K562 treated with DMSO at 1 percent for 48 hours (cell line): ENCODE data around the gene DNASE1L3. TPM values are rescaled to one million over a fixed set of nuclear protein-coding genes. Genes with fewer than 3 reads are reported as not detected.

Experiments used
- total RNA-seq: library from RNA; unstranded; fragments of 300-600 nt; gene quantifications from 2 replicates; pipeline ENCODE4 v1.2.3, GENCODE V29; 2022; ENCODE audit warnings: low replicate concordance; ENCODE audit errors: extremely low read depth

The DNASE1L3 gene, protein sequence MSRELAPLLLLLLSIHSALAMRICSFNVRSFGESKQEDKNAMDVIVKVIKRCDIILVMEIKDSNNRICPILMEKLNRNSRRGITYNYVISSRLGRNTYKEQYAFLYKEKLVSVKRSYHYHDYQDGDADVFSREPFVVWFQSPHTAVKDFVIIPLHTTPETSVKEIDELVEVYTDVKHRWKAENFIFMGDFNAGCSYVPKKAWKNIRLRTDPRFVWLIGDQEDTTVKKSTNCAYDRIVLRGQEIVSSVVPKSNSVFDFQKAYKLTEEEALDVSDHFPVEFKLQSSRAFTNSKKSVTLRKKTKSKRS
- total RNA-seq: not detected in 2 replicates

GRCh38 chr3:58210761-58211460 is at the start of gene DNASE1L3:
Gene DNASE1L3 (minus strand): TSS chr3:58210972. CDS start chr3:58210906, 66 bp downstream.

GRCh38 chr3:58237238-58237940 is 26.6 kb upstream of the DNASE1L3 start, which contains the start of gene ABHD6:
Gene ABHD6 (plus strand): TSS chr3:58237792. CDS start chr3:58256587, 18,795 bp downstream.

Other genes with a start within 250 kb of the DNASE1L3 start
- gene FLNB, start 202.6 kb downstream of the DNASE1L3 start, total RNA-seq: 637 TPM in 1 of 2 replicates, not detected in the other
- gene ABHD6, start 26.8 kb upstream of the DNASE1L3 start, total RNA-seq: not detected in 2 replicates
- gene RPP14, start 95.3 kb upstream of the DNASE1L3 start, total RNA-seq: not detected in 2 replicates
- gene HTD2, start 95.5 kb upstream of the DNASE1L3 start, total RNA-seq: not detected in 2 replicates
- not detected in 2 replicates for gene PXK, start 121.9 kb upstream of the DNASE1L3 start, total RNA-seq
- not detected in 2 replicates for gene PDHB, start 222.9 kb upstream of the DNASE1L3 start, total RNA-seq